ENCODE data around the gene MRPS24. TPM values are rescaled to one million over a fixed set of nuclear protein-coding genes. Genes with fewer than 3 reads are reported as not detected.

The MRPS24 gene
- total and polyA plus RNA-seq, 2 donors (not counting 3 experiments of a cell fraction or from before 2014, with no cell fraction given): 105 to 279 TPM

DNA sequence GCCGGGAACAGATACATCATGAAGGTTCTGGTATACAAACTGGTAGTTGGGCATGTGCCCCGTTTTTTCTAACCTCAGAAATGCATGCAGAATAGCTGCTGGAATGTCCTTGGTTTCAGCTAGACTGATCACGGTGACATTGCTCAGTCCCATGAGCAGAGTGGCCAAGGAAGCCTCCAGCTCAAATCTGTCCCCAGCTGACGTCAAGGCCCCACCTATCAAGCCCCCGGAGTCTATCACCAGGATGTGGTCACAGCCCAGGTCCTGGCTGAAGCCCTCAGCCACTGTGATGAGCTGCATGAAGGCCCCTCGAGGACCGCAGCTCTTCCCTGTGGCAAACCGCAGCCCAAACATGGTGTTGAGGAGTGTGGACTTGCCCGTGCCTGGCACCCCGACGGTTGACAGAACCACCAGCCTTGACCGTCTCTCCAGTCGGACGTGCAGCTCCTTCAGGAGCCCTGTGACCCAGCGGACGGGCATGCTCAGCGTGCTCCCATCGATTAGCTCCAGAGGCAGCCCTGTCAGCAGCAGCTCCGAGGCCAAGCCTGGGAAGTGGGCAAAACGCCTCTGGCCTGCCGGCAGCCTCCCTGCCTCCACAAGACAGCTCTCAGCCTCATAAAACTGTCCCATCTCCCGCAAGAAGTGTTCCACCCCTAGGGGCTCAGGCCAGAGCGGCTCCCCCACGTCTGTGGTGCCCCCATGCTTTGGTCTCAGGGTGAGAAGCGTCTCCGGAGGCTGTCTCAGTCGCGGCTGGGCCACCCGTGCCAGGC lies 7.8 kb upstream of the MRPS24 start:
- Histone ChIP-seq H3K9me1 (replicated peaks; ENCODE audit: control insufficient read depth, extremely low read depth, insufficient read depth, low read length) (no peaks in the 10 kb centered on the region), H3K79me2 (ENCODE audit: control insufficient read depth, insufficient read depth, low read length) (peaks cover 6% of the 10 kb centered on the region), H4K20me1 (replicated peaks; ENCODE audit: control insufficient read depth, extremely low read depth, insufficient read depth, low read length) (no peaks in the 10 kb centered on the region), H2AFZ (ENCODE audit: low read depth, low read length) (no peak overlapping the region), H3K9ac (replicated peaks; ENCODE audit: extremely low read depth, insufficient read depth, low read length) (no peak overlapping the region), H3K27ac (ENCODE audit: insufficient read depth, low read depth, low read length) (no peak overlapping the region), H3K4me2 (ENCODE audit: insufficient read depth, low read length) (no peak overlapping the region), H3K36me3 (ENCODE audit: control insufficient read depth in 2 of 2, extremely low read depth in 1 of 2, insufficient read depth in 2 of 2, low read length in 2 of 2) (peaks cover 0 to 20% of the 10 kb centered on the region in 2 experiments), H3K4me1 (ENCODE audit: control insufficient read depth, extremely low read depth, insufficient read depth, low read length) (peaks cover 30% of the 10 kb centered on the region), H3K4me3 (replicated peaks in 1 of 3; ENCODE audit: insufficient read depth in 1 of 3, low read depth in 1 of 3, low read length in 3 of 3) (no peak overlapping the region), H3K27me3 (ENCODE audit: control insufficient read depth in 2 of 2, insufficient read depth in 2 of 2, low read length in 2 of 2) (no peaks in the 10 kb centered on the region), H3K9me3 (replicated peaks; ENCODE audit: control insufficient read depth, insufficient read depth, low read length) (no peaks in the 10 kb centered on the region)
- intact Hi-C loops (cut with micrococcal nuclease) (no loop called here), dilution Hi-C loops (cut with MboI; ENCODE audit: extremely low pct_ligation_motif_present, low sequenced_read_pairs) (no loop called here)
- FAIRE-seq (no peak), DNase-seq (ENCODE audit: low read depth, low spot score) (no peak)
- TF ChIP-seq POLR2A (IDR thresholded peaks at IDR 0.05; ENCODE audit: low read depth, low read length) (no peak), MYC (IDR thresholded peaks at IDR 0.05; ENCODE audit: low read depth, low read length) (no peak), FOS (IDR thresholded peaks at IDR 0.05; ENCODE audit: borderline replicate concordance, insufficient read depth, low read length) (no peak), POLR2AphosphoS5 (IDR thresholded peaks at IDR 0.05; ENCODE audit: insufficient read depth, low read depth, low read length) (no peak), JUN (IDR thresholded peaks at IDR 0.05; ENCODE audit: borderline replicate concordance, insufficient read depth, insufficient read length, low read depth) (no peak), EZH2 (IDR thresholded peaks at IDR 0.05; ENCODE audit: borderline replicate concordance, low read depth, low read length, severe bottlenecking) (no peak), GATA2 (IDR thresholded peaks at IDR 0.05; ENCODE audit: insufficient read depth, insufficient read length, low read depth, low read length) (no peak)
- TF ChIP-seq, protein P1, sequence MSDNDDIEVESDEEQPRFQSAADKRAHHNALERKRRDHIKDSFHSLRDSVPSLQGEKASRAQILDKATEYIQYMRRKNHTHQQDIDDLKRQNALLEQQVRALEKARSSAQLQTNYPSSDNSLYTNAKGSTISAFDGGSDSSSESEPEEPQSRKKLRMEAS (IDR thresholded peaks at IDR 0.05; ENCODE audit: insufficient read depth, insufficient read length): no peak
- TF ChIP-seq, protein P2, sequence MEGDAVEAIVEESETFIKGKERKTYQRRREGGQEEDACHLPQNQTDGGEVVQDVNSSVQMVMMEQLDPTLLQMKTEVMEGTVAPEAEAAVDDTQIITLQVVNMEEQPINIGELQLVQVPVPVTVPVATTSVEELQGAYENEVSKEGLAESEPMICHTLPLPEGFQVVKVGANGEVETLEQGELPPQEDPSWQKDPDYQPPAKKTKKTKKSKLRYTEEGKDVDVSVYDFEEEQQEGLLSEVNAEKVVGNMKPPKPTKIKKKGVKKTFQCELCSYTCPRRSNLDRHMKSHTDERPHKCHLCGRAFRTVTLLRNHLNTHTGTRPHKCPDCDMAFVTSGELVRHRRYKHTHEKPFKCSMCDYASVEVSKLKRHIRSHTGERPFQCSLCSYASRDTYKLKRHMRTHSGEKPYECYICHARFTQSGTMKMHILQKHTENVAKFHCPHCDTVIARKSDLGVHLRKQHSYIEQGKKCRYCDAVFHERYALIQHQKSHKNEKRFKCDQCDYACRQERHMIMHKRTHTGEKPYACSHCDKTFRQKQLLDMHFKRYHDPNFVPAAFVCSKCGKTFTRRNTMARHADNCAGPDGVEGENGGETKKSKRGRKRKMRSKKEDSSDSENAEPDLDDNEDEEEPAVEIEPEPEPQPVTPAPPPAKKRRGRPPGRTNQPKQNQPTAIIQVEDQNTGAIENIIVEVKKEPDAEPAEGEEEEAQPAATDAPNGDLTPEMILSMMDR (IDR thresholded peaks at IDR 0.05; ENCODE audit: extremely low read depth in 1 of 2, insufficient read depth in 1 of 2, low read depth in 1 of 2, low read length in 2 of 2): no peak
- POLR2A ChIA-PET: no interaction called here
- CTCF ChIA-PET: interaction anchor here (0.5 to 0.9 kb wide), 2 partner anchors 38 to 115 kb away, joined by 3 read pairs; no protein-coding TSS in a partner anchor
- no TSS peak for BruUV-seq (replicated peaks)
